SH-SY5Y (cell line): ENCODE data around the gene GUCY1A2.

Source experiments
- GATA2 ChIP-seq: IDR thresholded peaks from 2 replicates; pipeline ENCODE4 v1.6.1; 2011; ENCODE audit warnings: mild to moderate bottlenecking, low read depth, low read length
- GATA3 ChIP-seq: IDR thresholded peaks from 2 replicates; pipeline ENCODE4 v1.6.1; 2011; ENCODE audit warnings: low read depth, mild to moderate bottlenecking, low read length, moderate library complexity

DNA sequence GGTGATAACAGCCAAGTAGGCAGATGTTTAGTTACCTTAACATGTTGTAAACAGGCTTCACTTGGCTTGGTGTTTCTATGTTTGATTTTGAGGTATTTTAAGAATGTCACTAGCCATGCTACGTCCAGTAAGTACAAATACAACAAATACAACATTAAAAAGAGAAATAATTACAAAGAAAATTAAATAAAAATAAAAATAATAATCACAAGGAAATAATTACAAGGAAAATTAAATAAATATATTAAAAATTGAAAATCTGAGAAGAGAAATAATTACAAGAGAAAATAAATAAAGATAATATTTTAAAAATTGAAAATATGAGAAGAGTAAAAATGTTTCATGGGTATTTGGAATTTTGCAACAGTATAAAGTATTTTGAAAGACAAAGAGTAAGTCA is 103.9 kb downstream of the GUCY1A2 start:
- no peak for TF ChIP-seq GATA3
- no peak for TF ChIP-seq GATA2
